A673 (cell line): ENCODE measurements around the gene SDCBP2. TPM values are rescaled to one million over a fixed set of nuclear protein-coding genes. Genes with fewer than 3 reads are reported as not detected.

Experiments used
- BruUV-seq: library from RNA; stranded (reverse); fragments of 400-500 nt; replicated peaks from 2 replicates; lab custom pipeline; 2021; lab: Mats Ljungman, UMichigan
- CTCF ChIA-PET: fragments of 300-600 bp; sonication (Branson Sonifier 250); formaldehyde crosslinking; loops from one replicate; lab custom pipeline; 2022; ENCODE audit warnings: antibody characterized with exemption; lab: Charles Lee
- POLR2A ChIA-PET: fragments of 300-600 bp; sonication (Branson Sonifier 250); formaldehyde crosslinking; loops from one replicate; lab custom pipeline; 2022; ENCODE audit warnings: antibody characterized with exemption; ENCODE audit not compliant: low non-redundant PET; lab: Charles Lee
- DNase-seq: peaks from one replicate; pipeline ENCODE4 v3.0.0-alpha.2; 2015; ENCODE audit warnings: low spot score
- H3K27ac ChIP-seq: fragments of 200-600 bp; sonication (generic); 2 replicates; pipeline ENCODE4 v1.5.1; 2016; ENCODE audit warnings: mixed run types, low read depth, mild to moderate bottlenecking, mixed read lengths, antibody characterized with exemption, low read length; ENCODE audit not compliant: poor library complexity, severe bottlenecking
- H3K27me3 ChIP-seq: fragments of 200-600 bp; sonication (generic); replicated peaks from 2 replicates; pipeline ENCODE4 v1.6.1; 2017; ENCODE audit warnings: mixed run types, low read depth, mild to moderate bottlenecking, mixed read lengths, antibody characterized with exemption, low read length; ENCODE audit not compliant: insufficient read depth, poor library complexity
- H3K36me3 ChIP-seq: fragments of 200-600 bp; sonication (generic); 2 replicates; pipeline ENCODE4 v1.6.1; 2016; ENCODE audit warnings: mixed run types, mild to moderate bottlenecking, mixed read lengths, antibody characterized with exemption, low read length; ENCODE audit not compliant: insufficient read depth, poor library complexity, severe bottlenecking
- H3K4me1 ChIP-seq: fragments of 200-600 bp; sonication (generic); 2 replicates; pipeline ENCODE4 v1.6.1; 2017; ENCODE audit warnings: mixed run types, mild to moderate bottlenecking, mixed read lengths, antibody characterized with exemption, low read length; ENCODE audit not compliant: insufficient read depth, poor library complexity, severe bottlenecking
- H3K4me3 ChIP-seq: fragments of 200-600 bp; sonication (generic); 2 replicates; pipeline ENCODE4 v1.5.1; 2016; ENCODE audit warnings: low read depth, mixed run types, mild to moderate bottlenecking, mixed read lengths, low read length; ENCODE audit not compliant: poor library complexity, severe bottlenecking
- H3K9me3 ChIP-seq: fragments of 200-600 bp; sonication (generic); 2 replicates; pipeline ENCODE4 v1.6.1; 2016; ENCODE audit warnings: mixed run types, low read depth, mild to moderate bottlenecking, mixed read lengths, antibody characterized with exemption, low read length; ENCODE audit not compliant: poor library complexity, severe bottlenecking
- EZH2 ChIP-seq: fragments of 200-600 bp; sonication (generic); IDR thresholded peaks from 2 replicates; pipeline ENCODE4 v1.6.1; 2017; ENCODE audit warnings: borderline replicate concordance, low read depth, mild to moderate bottlenecking, mixed read lengths, antibody characterized with exemption, low read length; ENCODE audit not compliant: poor library complexity, severe bottlenecking
- intact Hi-C: fragments of 100-400 bp; cut with micrococcal nuclease; formaldehyde crosslinking; loops from one replicate; pipeline ENCODE4 v1.10.0; 2022; ENCODE audit not compliant: unreplicated experiment
- total RNA-seq: library from RNA; stranded (reverse); gene quantifications from 2 replicates; pipeline ENCODE4 v1.2.3, GENCODE V29; 2021
- TF ChIP-seq, protein P1 (sequence below): fragments of 300-800, 200-600 bp; sonication (generic); conservative IDR thresholded peaks from 2 replicates; pipeline ENCODE4 v1.5.1; 2017; ENCODE audit warnings: low read depth, mild to moderate bottlenecking, antibody characterized with exemption, low read length, moderate library complexity, mixed read lengths

Gene SDCBP2
- total RNA-seq, 1 experiment from 2014 or later, result 3.5 TPM

DNA sequence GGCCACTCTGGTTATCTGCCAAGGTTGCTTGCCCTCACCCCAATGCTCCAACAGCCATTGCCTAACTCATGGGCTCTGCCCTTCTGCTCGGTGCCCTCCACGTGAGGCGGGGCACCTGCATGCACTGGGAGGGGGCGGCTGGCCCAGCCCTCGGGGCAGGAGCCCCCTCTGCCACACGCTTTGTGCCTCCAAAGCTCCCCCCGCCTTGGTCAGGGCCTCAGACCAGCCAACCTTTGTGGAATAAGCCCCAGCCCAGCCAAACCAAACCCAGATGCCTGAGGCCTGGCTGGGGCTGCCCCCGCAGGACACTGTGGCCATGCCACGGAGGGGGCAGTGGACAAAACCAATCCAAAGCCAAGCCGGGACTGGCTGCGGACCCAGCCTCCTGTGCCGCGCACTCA is 21.4 kb downstream of the SDCBP2 start:
- no peak for DNase-seq
- H3K4me1 ChIP-seq, result no peaks in the 10 kb centered on the region
- CTCF ChIA-PET, result no interaction called here
- no peaks in the 10 kb centered on the region for H3K27me3 ChIP-seq
- H3K9me3 ChIP-seq, result no peaks in the 10 kb centered on the region
- no peak overlapping the region for H3K27ac ChIP-seq
- BruUV-seq, result no TSS peak
- no peaks in the 10 kb centered on the region for H3K36me3 ChIP-seq
- POLR2A ChIA-PET, result no interaction called here
- no peak overlapping the region for H3K4me3 ChIP-seq
- no peak for TF ChIP-seq EZH2
- TF ChIP-seq, protein P1, sequence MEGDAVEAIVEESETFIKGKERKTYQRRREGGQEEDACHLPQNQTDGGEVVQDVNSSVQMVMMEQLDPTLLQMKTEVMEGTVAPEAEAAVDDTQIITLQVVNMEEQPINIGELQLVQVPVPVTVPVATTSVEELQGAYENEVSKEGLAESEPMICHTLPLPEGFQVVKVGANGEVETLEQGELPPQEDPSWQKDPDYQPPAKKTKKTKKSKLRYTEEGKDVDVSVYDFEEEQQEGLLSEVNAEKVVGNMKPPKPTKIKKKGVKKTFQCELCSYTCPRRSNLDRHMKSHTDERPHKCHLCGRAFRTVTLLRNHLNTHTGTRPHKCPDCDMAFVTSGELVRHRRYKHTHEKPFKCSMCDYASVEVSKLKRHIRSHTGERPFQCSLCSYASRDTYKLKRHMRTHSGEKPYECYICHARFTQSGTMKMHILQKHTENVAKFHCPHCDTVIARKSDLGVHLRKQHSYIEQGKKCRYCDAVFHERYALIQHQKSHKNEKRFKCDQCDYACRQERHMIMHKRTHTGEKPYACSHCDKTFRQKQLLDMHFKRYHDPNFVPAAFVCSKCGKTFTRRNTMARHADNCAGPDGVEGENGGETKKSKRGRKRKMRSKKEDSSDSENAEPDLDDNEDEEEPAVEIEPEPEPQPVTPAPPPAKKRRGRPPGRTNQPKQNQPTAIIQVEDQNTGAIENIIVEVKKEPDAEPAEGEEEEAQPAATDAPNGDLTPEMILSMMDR, result no peak
- intact Hi-C loops, result no loop called here

DNA sequence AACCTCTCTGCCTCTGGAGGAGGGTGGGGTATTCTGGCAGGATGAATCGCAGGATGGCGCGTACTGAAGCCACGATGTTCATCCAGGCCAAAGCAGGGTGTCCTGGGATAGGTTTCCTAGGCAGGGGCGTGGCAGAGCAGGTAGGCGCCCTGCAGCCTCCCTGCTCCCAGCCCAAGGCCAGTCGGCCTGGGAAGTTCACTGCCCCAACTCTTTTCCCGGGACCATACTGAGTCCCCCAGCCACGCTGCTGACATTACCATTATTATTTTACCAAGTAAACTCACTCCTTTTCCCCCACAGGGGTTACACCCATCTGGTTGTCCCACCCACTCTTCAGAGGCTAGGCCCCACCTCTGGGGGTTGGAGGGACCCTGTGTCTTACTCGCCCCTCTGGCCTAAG is 21.8 kb downstream of the SDCBP2 start:
- no peaks in the 10 kb centered on the region for H3K36me3 ChIP-seq
- ChIA-PET CTCF (no interaction called here), POLR2A (no interaction called here)
- H3K27me3 ChIP-seq, result no peaks in the 10 kb centered on the region
- no peak overlapping the region for H3K27ac ChIP-seq
- DNase-seq, result no peak
- no peak for TF ChIP-seq EZH2
- TF ChIP-seq, protein P1, result no peak
- no peaks in the 10 kb centered on the region for H3K9me3 ChIP-seq
- H3K4me1 ChIP-seq, result no peaks in the 10 kb centered on the region
- no TSS peak for BruUV-seq
- no peak overlapping the region for H3K4me3 ChIP-seq
- intact Hi-C loops, result no loop called here

GRCh38 chr20:1306316-1307135 is 22.4 kb downstream of the SDCBP2 start:
- POLR2A ChIA-PET, result no interaction called here
- no peak for DNase-seq
- Histone ChIP-seq H3K27ac (no peak overlapping the region), H3K4me3 (no peak overlapping the region), H3K9me3 (no peaks in the 10 kb centered on the region), H3K36me3 (no peaks in the 10 kb centered on the region), H3K27me3 (no peaks in the 10 kb centered on the region), H3K4me1 (no peaks in the 10 kb centered on the region)
- no peak for TF ChIP-seq EZH2
- TF ChIP-seq, protein P1, result no peak
- no TSS peak for BruUV-seq
- intact Hi-C loops, result no loop called here
- CTCF ChIA-PET, result no interaction called here
